Tibial nerve (tissue), 4 donors: ENCODE results near the gene FKBP8. TPM values are rescaled to one million over a fixed set of nuclear protein-coding genes. Genes with fewer than 3 reads are reported as not detected.
"Not testable (repeated sequence)": the region's sequence is repeated elsewhere in the genome, so short reads cannot be mapped to it uniquely, and the experiment has no call there.

ENCODE experiments used
- DNase-seq, 2 donors: peaks; one replicate each; pipeline ENCODE4 v3.0.0-alpha.2; 2019; ENCODE audit warnings: low spot score in 2 of 2
- H3K27ac ChIP-seq, 4 donors: fragments of 200-600 bp; sonication (generic) in 3 of 4; one replicate each; pipeline ENCODE4 v1.5.1; 2017 to 2019; ENCODE audit warnings: mild to moderate bottlenecking in 1 of 4
- H3K27me3 ChIP-seq, 2 donors: fragments of 200-600 bp; sonication (generic) in 1 of 2; one replicate each; pipeline versions ENCODE4 v1.5.1 to v1.6.0; 2017 to 2019
- H3K36me3 ChIP-seq, 3 donors: fragments of 200-600 bp; sonication (generic); one replicate each; pipeline ENCODE4 v1.5.1; 2018 to 2019
- H3K4me1 ChIP-seq, 4 donors: fragments of 200-600 bp; sonication (generic) in 3 of 4; one replicate each; pipeline ENCODE4 v1.5.1; 2017 to 2019
- H3K4me3 ChIP-seq, 4 donors: fragments of 200-600 bp; sonication (generic) in 3 of 4; one replicate each; pipeline ENCODE4 v1.5.1; 2017 to 2019; ENCODE audit warnings: mild to moderate bottlenecking in 1 of 4, moderate library complexity in 1 of 4
- H3K9me3 ChIP-seq, 4 donors: fragments of 200-600 bp; sonication (generic) in 3 of 4; one replicate each; pipeline ENCODE4 v1.5.1; 2017 to 2019
- CTCF ChIP-seq, 5 experiments: fragments of 200-600 bp in 3 of 5; fragments of 450-650 bp in 2 of 5; sonication (generic) in 3 of 5; IDR thresholded peaks; one replicate each; pipeline ENCODE4 v1.5.1; 2016 to 2019; ENCODE audit warnings: antibody characterized with exemption in 5 of 5, mild to moderate bottlenecking in 3 of 5, moderate library complexity in 2 of 5
- EP300 ChIP-seq, 2 donors: sonication (generic); formaldehyde crosslinking; IDR thresholded peaks; one replicate each; pipeline ENCODE4 v1.6.1; 2017; ENCODE audit warnings: antibody characterized with exemption in 2 of 2, mild to moderate bottlenecking in 1 of 2
- POLR2A ChIP-seq, 2 donors: fragments of 450-650 bp; IDR thresholded peaks; one replicate each; pipeline ENCODE4 v1.6.1; 2017; ENCODE audit warnings: antibody characterized with exemption in 2 of 2, mild to moderate bottlenecking in 2 of 2, moderate library complexity in 2 of 2
- WGBS, 2 donors: methylation state at CpG; one replicate each; pipeline ENCODE4 v1.1.5; 2018; 5-methylcytosine and 5-hydroxymethylcytosine counted together
- total RNA-seq, 4 donors: library from RNA; depleted of rRNA; stranded (reverse); fragments of >200 nt; gene quantifications; one replicate each; pipeline ENCODE4 v1.1.0, GENCODE V29; 2016

Gene FKBP8
- total RNA-seq, 4 donors from 2014 or later: 391 to 451 (median 434) TPM

GRCh38 chr19:18541992-18542940 lies 1.1 kb downstream of the FKBP8 start:
- Histone ChIP-seq H3K9me3 (no peaks in the 10 kb centered on the region), H3K27me3 (no peaks in the 10 kb centered on the region), H3K4me3 (peak overlapping the region; percentile 64 to 88 (median 80)), H3K27ac (peak overlapping the region; percentile 94 to 98 (median 96)), H3K36me3 (peaks cover 0 to 45% (median 10%) of the 10 kb centered on the region in 3 donors), H3K4me1 (peaks cover 0 to 22% (median 11%) of the 10 kb centered on the region in 4 donors)
- no peak for TF ChIP-seq POLR2A (IDR thresholded peaks at IDR 0.05)
- WGBS, 2 donors: 16 to 17% methylated on average over 11 of the region's 11 CpGs
- no peak for DNase-seq

GRCh38 chr19:18541258-18541991 lies 1.9 kb downstream of the FKBP8 start:
- H3K4me1 ChIP-seq: peaks cover 0 to 22% (median 11%) of the 10 kb centered on the region in 4 donors
- no peaks in the 10 kb centered on the region for H3K27me3 ChIP-seq
- 72 to 75% methylated on average over 21 of the region's 21 CpGs for WGBS, 2 donors
- no peaks in the 10 kb centered on the region for H3K9me3 ChIP-seq
- peak overlapping the region in 2 of 4 donors; percentile 95 to 97 for H3K27ac ChIP-seq
- H3K36me3 ChIP-seq: peaks cover 2 to 53% (median 11%) of the 10 kb centered on the region in 3 donors
- TF ChIP-seq POLR2A (IDR thresholded peaks at IDR 0.05) (no peak), CTCF (IDR thresholded peaks at IDR 0.05) (no peak), EP300 (IDR thresholded peaks at IDR 0.05) (no peak)
- H3K4me3 ChIP-seq: no peak overlapping the region
- DNase-seq: peak in 1 of 2 donors; percentile 17

GRCh38 chr19:18540200-18540599 lies 3.2 kb downstream of the FKBP8 start:
- DNase-seq, H3K4me3 ChIP-seq, H3K27me3 ChIP-seq, H3K27ac ChIP-seq, H3K9me3 ChIP-seq: not testable (repeated sequence)
- Histone ChIP-seq H3K4me1 (peaks cover 0 to 22% (median 11%) of the 10 kb centered on the region in 4 donors), H3K36me3 (peaks cover 2 to 65% (median 11%) of the 10 kb centered on the region in 3 donors)
- 100% methylated on average over 1 of the region's 1 CpG for WGBS, 2 donors

GRCh38 chr19:18539372-18539771 lies 4.0 kb downstream of the FKBP8 start:
- no peak for DNase-seq
- WGBS, 2 donors: 90 to 96% methylated on average over 18 to 19 of the region's 19 CpGs
- H3K36me3 ChIP-seq: peaks cover 2 to 74% (median 11%) of the 10 kb centered on the region in 3 donors
- H3K9me3 ChIP-seq: no peaks in the 10 kb centered on the region
- H3K4me1 ChIP-seq: peaks cover 0 to 22% (median 11%) of the 10 kb centered on the region in 4 donors
- H3K27ac ChIP-seq: no peak overlapping the region
- H3K4me3 ChIP-seq: no peak overlapping the region
- H3K27me3 ChIP-seq: no peaks in the 10 kb centered on the region
- no peak for TF ChIP-seq POLR2A (IDR thresholded peaks at IDR 0.05)
- TF ChIP-seq EP300 (IDR thresholded peaks at IDR 0.05): no peak
- TF ChIP-seq CTCF (IDR thresholded peaks at IDR 0.05): no peak

GRCh38 chr19:18538115-18538514 lies 5.3 kb downstream of the FKBP8 start:
- no peak for DNase-seq
- Histone ChIP-seq H3K36me3 (peaks cover 2 to 86% (median 11%) of the 10 kb centered on the region in 3 donors), H3K4me1 (peaks cover 0 to 15% (median 8%) of the 10 kb centered on the region in 4 donors), H3K27me3 (no peaks in the 10 kb centered on the region), H3K9me3 (no peaks in the 10 kb centered on the region), H3K27ac (no peak overlapping the region), H3K4me3 (no peak overlapping the region)
- 88 to 91% methylated on average over 13 to 20 of the region's 22 CpGs for WGBS, 2 donors
- TF ChIP-seq CTCF (IDR thresholded peaks at IDR 0.05): no peak
- TF ChIP-seq POLR2A (IDR thresholded peaks at IDR 0.05): no peak
- no peak for TF ChIP-seq EP300 (IDR thresholded peaks at IDR 0.05)
